Stimulated activated CD4-positive, alpha-beta T cell treated with anti-CD3 and anti-CD28 coated beads, Interleukin-15, amount 100 ng/mL, for 48 hours (primary cell): Measurements from ENCODE around the gene IFIT3.
"Not testable (repeated sequence)": the region's sequence is repeated elsewhere in the genome, so short reads cannot be mapped to it uniquely, and the experiment has no call there.

ENCODE experiments used
- DNase-seq, 2 donors: peaks; one replicate each; pipeline ENCODE4 v3.0.0-alpha.2; 2020; ENCODE audit warnings: low read depth in 2 of 2

IFIT3 gene

GRCh38 chr10:89327803-89328441 lies at the start of gene IFIT3:
Gene IFIT3 (plus strand): TSS chr10:89327997. CDS start chr10:89328074, 77 bp downstream.
- DNase-seq = no peak

- no peak for DNase-seq
Observed at GRCh38 chr10:89278034-89278535, 49.7 kb upstream of the IFIT3 start.

GRCh38 chr10:89278900-89279392 lies 48.9 kb upstream of the IFIT3 start:
- DNase-seq = no peak

- DNase-seq = no peak
Observed at GRCh38 chr10:89279421-89279869, 48.4 kb upstream of the IFIT3 start.

- no peak for DNase-seq
Observed at GRCh38 chr10:89280508-89280907, 47.3 kb upstream of the IFIT3 start.

GRCh38 chr10:89281606-89282395 lies 46.0 kb upstream of the IFIT3 start:
- no peak for DNase-seq

- no peak for DNase-seq
Observed at GRCh38 chr10:89283025-89283935, 44.5 kb upstream of the IFIT3 start.

- DNase-seq = no peak
Observed at GRCh38 chr10:89283936-89284475, 43.8 kb upstream of the IFIT3 start.

GRCh38 chr10:89284711-89285110 lies 43.1 kb upstream of the IFIT3 start:
- DNase-seq = not testable (repeated sequence)

GRCh38 chr10:89285303-89285702 lies 42.5 kb upstream of the IFIT3 start:
- not testable (repeated sequence) for DNase-seq

- DNase-seq = no peak
Observed at GRCh38 chr10:89294721-89295239, 33.0 kb upstream of the IFIT3 start.

- no peak for DNase-seq
Observed at GRCh38 chr10:89295597-89295996, 32.2 kb upstream of the IFIT3 start.

- DNase-seq = no peak
Observed at GRCh38 chr10:89296220-89296648, 31.6 kb upstream of the IFIT3 start.

GRCh38 chr10:89297356-89297755 lies 30.4 kb upstream of the IFIT3 start:
- no peak for DNase-seq

GRCh38 chr10:89297791-89298190 lies 30.0 kb upstream of the IFIT3 start:
- no peak for DNase-seq

- no peak for DNase-seq
Observed at GRCh38 chr10:89299031-89299430, 28.8 kb upstream of the IFIT3 start.

- no peak for DNase-seq
Observed at GRCh38 chr10:89301232-89301631, 26.6 kb upstream of the IFIT3 start.

- DNase-seq = no peak
Observed at GRCh38 chr10:89301721-89302445, 25.9 kb upstream of the IFIT3 start, which contains the start of gene IFIT2. Gene IFIT2 (plus strand): TSS chr10:89302046. CDS start chr10:89302124, 78 bp downstream.

- no peak for DNase-seq
Observed at GRCh38 chr10:89302625-89303024, 25.2 kb upstream of the IFIT3 start.

GRCh38 chr10:89303161-89303560 lies 24.6 kb upstream of the IFIT3 start:
- no peak for DNase-seq
